Melanocyte of skin (primary cell): ENCODE measurements around the gene TIAM2. TPM values are rescaled to one million over a fixed set of nuclear protein-coding genes. Genes with fewer than 3 reads are reported as not detected.

Source experiments
- total RNA-seq, 2 donors: library from RNA; depleted of rRNA; stranded (reverse); fragments of >200 nt; gene quantifications; 2 replicates each; pipeline ENCODE4 v1.2.3, GENCODE V29; 2012

Gene TIAM2
- 1 to 10 TPM; 2.4 to 2.7 TPM for total RNA-seq

DNA sequence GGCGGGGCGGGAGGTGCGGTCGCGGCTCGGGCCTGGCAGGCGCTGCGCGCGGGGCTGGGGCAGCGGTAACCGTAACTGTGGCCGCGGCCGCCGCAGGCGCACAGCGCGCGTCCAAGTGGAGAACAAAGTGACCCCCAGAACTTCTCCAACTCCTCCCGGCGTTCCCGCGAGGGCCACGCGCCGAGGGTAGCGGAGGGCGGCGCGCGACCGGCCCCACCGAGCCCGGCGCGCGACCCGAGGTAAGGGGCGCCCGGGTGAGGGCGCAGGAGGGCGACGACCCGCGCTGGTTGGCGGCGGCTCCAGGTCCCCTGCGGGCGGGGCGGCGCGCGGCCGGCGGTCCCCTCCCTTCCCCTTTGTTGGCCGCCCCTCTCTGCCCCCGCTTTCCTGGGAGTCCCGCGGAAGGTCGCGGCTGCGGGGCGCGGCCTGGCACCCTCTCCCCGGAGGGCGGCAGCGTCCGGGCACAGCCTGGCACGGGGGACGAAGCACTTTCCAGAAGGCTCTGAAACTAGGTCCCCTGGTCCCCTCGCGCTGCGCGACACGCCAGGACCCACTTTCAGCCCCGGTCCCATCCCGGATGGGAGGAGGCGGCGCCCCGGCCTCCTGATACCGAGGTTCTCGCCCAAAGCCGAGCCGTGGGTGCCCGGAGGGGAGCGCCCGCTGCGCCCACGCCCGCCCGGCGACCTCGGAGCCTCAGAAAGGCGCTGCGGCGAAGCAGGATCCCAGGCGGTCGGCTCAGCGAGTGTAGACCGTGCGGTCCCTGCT, at the start of gene TIAM2:
Gene TIAM2 (plus strand): TSS at position 62 of the 762 bp plus-strand sequence. CDS start 133,909 bp downstream, outside the sequence.

DNA sequence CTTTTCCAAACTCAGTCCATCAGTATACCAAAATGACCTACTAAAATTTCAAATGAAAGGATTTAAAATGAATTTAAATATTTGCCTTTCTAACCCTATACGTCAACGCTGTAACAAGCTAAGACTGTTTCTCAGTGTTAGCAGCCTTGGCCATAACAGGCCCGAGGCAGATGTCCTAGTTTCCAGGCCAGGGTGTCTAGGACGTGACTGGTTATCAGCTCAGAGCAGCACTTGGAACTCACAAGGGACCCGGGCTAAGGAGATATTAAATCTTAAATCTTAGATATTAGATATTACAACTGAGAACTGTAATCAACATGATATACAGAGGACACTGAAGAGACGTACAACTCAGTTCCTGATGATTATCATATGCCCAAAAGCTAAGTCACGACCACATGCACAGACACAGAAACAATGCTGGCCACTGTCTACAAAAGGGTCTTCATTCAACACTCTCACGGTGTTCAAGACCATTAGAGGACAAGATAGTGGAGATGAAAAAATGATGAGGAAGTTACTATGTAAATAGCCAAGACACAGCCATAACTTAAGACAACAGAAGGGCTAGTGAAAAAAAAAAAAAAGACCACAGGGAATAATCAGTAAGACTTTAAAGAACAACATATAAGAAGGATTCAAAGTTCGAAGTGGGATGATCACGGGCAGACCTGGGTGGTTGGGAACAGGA, 268.4 kb downstream of the TIAM2 start, which contains the start of gene CLDN20:
Gene CLDN20 (plus strand): TSS at position 641 of the 691 bp plus-strand sequence. CDS start 11,707 bp downstream, outside the sequence.

